Measurements from ENCODE around the gene DCAF8. TPM values are rescaled to one million over a fixed set of nuclear protein-coding genes. Genes with fewer than 3 reads are reported as not detected.

The DCAF8 gene
- total RNA-seq, 4 donors from 2014 or later = 121 to 359 (median 202) TPM

GRCh38 chr1:160227561-160227960 is 34.8 kb downstream of the DCAF8 start:
- no peak for DNase-seq
- Histone ChIP-seq H3K4me3 (no peak overlapping the region), H3K9me3 (no peaks in the 10 kb centered on the region), H3K27ac (no peak overlapping the region), H3K36me3 (peaks cover 0 to 99% (median 3%) of the 10 kb centered on the region in 3 donors), H3K4me1 (no peaks in the 10 kb centered on the region), H3K27me3 (no peaks in the 10 kb centered on the region)
- TF ChIP-seq POLR2A (IDR thresholded peaks at IDR 0.05) = no peak

- TF ChIP-seq POLR2A (IDR thresholded peaks at IDR 0.05) (no peak), CTCF (IDR thresholded peaks at IDR 0.05) (no peak)
- Histone ChIP-seq H3K36me3 (peaks cover 0 to 100% (median 3%) of the 10 kb centered on the region in 3 donors), H3K9me3 (no peaks in the 10 kb centered on the region), H3K4me3 (no peak overlapping the region), H3K27ac (no peak overlapping the region), H3K4me1 (no peaks in the 10 kb centered on the region), H3K27me3 (no peaks in the 10 kb centered on the region)
- no peak for DNase-seq
Measured at GRCh38 chr1:160227034-160227433, 35.3 kb downstream of the DCAF8 start.

- no peaks in the 10 kb centered on the region for H3K4me1 ChIP-seq
- H3K27ac ChIP-seq = no peak overlapping the region
- H3K9me3 ChIP-seq = no peaks in the 10 kb centered on the region
- no peaks in the 10 kb centered on the region for H3K27me3 ChIP-seq
- DNase-seq = no peak
- peaks cover 0 to 100% (median 3%) of the 10 kb centered on the region in 3 donors for H3K36me3 ChIP-seq
- no peak overlapping the region for H3K4me3 ChIP-seq
- no peak for TF ChIP-seq POLR2A (IDR thresholded peaks at IDR 0.05)
- no peak for TF ChIP-seq CTCF (IDR thresholded peaks at IDR 0.05)
Measured at GRCh38 chr1:160226623-160227022, 35.7 kb downstream of the DCAF8 start.

GRCh38 chr1:160225345-160225744 is 37.0 kb downstream of the DCAF8 start:
- Histone ChIP-seq H3K4me1 (no peaks in the 10 kb centered on the region), H3K36me3 (peaks cover 0 to 100% (median 3%) of the 10 kb centered on the region in 3 donors), H3K27ac (no peak overlapping the region)

GRCh38 chr1:160224606-160225005 is 37.7 kb downstream of the DCAF8 start:
- no peak for DNase-seq
- H3K36me3 ChIP-seq = peaks cover 0 to 100% (median 3%) of the 10 kb centered on the region in 3 donors
- no peaks in the 10 kb centered on the region for H3K9me3 ChIP-seq
- no peaks in the 10 kb centered on the region for H3K27me3 ChIP-seq
- no peak overlapping the region for H3K27ac ChIP-seq
- no peak overlapping the region for H3K4me3 ChIP-seq
- TF ChIP-seq POLR2A (IDR thresholded peaks at IDR 0.05) (no peak), CTCF (IDR thresholded peaks at IDR 0.05) (no peak)
- peaks cover 0 to under 1% (median 0%) of the 10 kb centered on the region in 4 donors for H3K4me1 ChIP-seq

More at GRCh38 chr1:160225345-160225744, 37.0 kb downstream of the DCAF8 start:
- TF ChIP-seq POLR2A (IDR thresholded peaks at IDR 0.05) (no peak), CTCF (IDR thresholded peaks at IDR 0.05) (no peak)
- H3K9me3 ChIP-seq = no peaks in the 10 kb centered on the region
- H3K27me3 ChIP-seq = no peaks in the 10 kb centered on the region
- DNase-seq = no peak
- no peak overlapping the region for H3K4me3 ChIP-seq

GRCh38 chr1:160222546-160222945 is 39.8 kb downstream of the DCAF8 start:
- Histone ChIP-seq H3K4me3 (no peak overlapping the region), H3K27ac (no peak overlapping the region), H3K4me1 (peaks cover 0 to 19% (median 0%) of the 10 kb centered on the region in 4 donors), H3K9me3 (no peaks in the 10 kb centered on the region), H3K36me3 (peaks cover 0 to 100% (median 3%) of the 10 kb centered on the region in 3 donors), H3K27me3 (no peaks in the 10 kb centered on the region)
- no peak for DNase-seq
- TF ChIP-seq CTCF (IDR thresholded peaks at IDR 0.05) = no peak
- no peak for TF ChIP-seq POLR2A (IDR thresholded peaks at IDR 0.05)
